Fibroblast of gingiva (primary cell): ENCODE measurements around the gene CDH23.
"Not testable (repeated sequence)": the region's sequence is repeated elsewhere in the genome, so short reads cannot be mapped to it uniquely, and the experiment has no call there.

ENCODE experiments used
- DNase-seq: peaks from one replicate; pipeline ENCODE4 v3.0.0-alpha.2; 2011; ENCODE audit warnings: low read depth

Gene CDH23

DNA sequence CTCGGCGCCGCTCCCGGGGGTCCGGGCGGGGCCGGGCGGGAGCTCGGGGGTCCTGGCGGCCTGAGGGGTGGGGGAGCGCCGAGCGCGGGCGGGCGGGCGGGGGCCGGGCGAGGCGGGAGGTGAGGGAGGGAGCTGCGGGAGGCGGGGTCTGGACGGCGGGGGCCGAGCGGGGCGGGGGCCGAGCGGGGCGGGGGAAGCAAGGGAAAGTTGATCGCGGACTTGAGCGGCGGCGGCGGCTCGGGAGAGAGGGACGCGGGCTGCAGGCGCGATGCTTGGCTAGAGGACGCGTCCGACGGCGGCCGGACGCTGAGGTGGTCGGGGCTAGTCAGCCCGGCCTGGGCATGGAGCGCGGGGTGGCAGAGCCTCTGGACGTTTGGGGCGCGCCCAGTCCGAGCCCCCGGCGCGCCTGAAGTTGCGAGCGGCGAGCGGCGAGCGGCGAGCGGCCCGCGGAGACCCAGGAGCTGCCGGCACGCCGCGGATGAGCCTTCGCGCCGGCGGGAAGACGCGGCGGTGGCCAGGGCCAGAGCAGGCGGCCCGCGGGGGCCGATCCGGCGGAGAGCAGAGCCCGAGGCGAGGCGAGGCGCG lies at the start of gene CDH23:
Gene CDH23 (plus strand): TSS at position 210 of the 585 bp plus-strand sequence. CDS start 42,912 bp downstream, outside the sequence.
- no peak for DNase-seq

GRCh38 chr10:71347587-71348395 lies 48.9 kb upstream of the CDH23 start:
- no peak for DNase-seq

GRCh38 chr10:71348850-71349249 lies 47.9 kb upstream of the CDH23 start:
- DNase-seq: no peak

DNA sequence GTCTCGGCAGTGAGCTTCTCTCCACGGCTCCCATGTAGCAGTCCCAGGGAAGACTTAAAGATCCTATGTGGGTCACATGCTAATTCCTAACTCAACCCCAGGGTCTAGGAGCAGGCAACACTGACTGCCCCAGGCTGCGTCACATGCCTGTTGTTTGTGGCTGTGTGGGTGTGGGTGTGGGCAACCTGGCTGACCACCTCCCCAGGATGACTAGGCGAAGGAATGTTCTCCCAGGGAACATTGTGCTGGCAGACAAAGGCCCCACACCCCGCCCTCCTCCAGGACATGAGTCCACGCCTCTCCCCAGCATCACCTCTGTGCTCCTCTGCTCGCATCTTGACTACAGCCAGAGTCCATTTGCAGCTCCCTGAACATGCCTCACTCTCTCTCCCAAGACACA lies 47.3 kb upstream of the CDH23 start:
- DNase-seq: no peak

DNA sequence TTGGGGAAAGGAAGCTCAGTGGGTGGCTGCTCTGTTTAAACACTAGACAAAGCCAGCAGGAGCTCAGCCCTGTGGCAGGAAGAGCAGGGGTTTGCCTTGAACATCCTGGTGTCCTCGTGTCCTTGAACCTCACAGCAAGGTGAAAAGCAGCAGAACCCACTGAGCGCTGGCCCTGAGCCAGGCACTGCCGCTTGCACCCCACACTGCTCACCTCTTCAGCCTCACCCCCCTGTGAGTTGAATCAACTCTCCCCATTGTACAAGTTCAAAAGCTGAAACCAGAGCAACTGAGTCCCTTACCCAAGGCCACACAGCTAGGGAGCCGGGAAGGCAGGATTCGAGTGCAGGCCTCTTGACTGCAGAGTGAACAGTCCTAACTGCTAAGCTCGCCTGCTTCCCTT lies 45.6 kb upstream of the CDH23 start:
- no peak for DNase-seq

GRCh38 chr10:71351628-71352319 lies 44.9 kb upstream of the CDH23 start:
- DNase-seq: no peak

DNA sequence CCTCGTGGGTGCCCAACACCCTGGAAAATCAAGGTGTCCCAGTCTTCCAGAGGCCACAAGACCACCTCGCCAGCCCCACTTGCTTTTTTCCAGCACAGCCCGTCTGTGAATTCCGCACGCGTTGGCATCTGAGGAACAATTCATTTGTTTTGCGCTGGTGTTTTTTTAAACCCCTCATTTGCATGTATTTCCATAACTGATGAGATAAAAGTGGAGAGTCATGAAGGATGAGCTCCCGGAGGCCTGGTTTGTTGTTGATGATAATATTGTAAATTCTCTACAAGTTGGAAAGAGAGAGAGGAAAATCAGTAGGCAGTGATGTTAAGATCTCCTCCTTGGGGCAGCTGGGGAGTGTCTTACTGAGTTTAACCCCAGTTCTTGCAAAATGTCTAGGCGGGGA lies 43.1 kb upstream of the CDH23 start:
- no peak for DNase-seq

- no peak for DNase-seq
These were observed 41.9 kb upstream of the CDH23 start for GRCh38 chr10:71354776-71355175.

DNA sequence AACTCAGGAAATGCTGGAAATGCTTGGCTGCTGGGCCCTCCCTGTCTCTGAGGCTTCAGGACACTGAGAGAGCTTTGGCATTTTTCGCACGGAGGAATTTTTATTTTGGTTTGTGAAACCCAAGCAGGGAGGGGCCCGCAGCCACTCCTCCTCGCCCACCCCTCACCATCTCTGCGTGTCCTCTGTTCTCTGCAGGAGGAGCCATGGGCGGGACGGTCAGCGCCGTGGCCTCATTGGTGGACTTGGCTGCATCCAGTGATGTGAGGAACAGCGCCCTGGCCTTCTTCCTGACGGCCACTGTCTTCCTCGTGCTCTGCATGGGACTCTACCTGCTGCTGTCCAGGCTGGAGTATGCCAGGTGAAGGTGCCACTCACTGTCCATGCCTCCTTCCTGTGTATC lies 40.8 kb upstream of the CDH23 start:
- no peak for DNase-seq

DNA sequence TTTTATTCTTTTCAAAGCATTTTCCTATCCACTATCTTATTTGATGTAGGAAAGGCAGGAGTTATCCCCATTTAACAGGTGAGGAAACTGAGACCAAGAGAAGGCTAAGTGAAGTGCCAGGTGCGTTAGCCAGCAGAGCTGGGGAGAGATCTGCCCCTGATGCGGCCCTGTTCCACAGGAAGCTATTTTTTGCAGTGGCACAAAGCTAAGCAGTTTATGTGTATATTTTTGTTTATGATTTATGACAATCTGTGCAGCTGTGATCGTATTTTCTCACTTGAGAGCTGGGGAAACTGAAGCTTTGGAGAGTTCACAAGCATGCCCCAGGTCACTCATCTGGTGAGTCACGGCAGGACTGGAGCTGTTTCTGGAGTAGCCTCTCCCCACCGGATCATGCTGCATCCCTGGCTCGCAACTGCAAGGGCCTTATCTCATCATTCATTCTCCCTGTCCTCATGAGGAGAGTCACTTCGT lies 38.9 kb upstream of the CDH23 start:
- no peak for DNase-seq

DNA sequence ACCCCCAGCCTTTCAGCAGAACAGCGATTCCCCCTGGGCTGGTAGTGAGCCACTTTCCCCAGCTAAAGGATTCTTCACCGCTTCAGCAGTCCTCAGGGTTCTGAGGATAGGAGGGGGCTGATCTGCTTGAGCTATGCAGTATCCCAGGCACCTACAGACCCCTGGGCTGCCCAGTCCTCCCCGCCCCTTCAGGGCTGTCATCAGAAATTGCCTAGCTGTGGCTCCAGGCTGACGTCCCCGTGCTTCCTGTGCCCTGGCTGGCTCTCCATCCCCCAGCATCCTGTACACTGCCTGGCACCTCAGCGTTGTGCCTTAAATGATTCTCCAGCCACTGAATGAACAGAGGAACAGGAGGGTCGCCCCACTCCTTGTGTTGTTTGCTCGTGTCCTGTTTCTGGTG lies 38.4 kb upstream of the CDH23 start:
- DNase-seq: no peak

GRCh38 chr10:71358906-71359305 lies 37.8 kb upstream of the CDH23 start:
- not testable (repeated sequence) for DNase-seq

GRCh38 chr10:71359364-71360046 lies 37.2 kb upstream of the CDH23 start:
- DNase-seq: no peak

DNA sequence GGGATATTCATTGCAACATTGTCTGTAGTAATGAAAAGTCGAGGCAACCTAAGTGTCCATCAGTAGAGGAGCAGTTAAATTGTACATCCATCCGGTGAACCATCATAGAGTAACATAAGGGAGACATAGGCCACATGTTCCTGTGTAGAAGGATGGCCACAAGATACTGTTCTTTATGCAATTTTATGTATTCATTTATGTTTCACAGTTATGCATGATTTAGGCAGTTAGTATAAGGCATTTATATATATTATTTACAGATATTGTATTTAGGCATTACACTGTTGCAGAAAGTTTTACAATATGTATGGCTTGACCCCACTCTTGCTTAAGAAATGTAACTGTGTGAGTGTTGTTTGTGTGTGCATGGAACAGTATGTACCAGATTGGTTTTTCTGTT lies 36.0 kb upstream of the CDH23 start:
- no peak for DNase-seq

- no peak for DNase-seq
These were observed 35.1 kb upstream of the CDH23 start for GRCh38 chr10:71361581-71361980.

DNA sequence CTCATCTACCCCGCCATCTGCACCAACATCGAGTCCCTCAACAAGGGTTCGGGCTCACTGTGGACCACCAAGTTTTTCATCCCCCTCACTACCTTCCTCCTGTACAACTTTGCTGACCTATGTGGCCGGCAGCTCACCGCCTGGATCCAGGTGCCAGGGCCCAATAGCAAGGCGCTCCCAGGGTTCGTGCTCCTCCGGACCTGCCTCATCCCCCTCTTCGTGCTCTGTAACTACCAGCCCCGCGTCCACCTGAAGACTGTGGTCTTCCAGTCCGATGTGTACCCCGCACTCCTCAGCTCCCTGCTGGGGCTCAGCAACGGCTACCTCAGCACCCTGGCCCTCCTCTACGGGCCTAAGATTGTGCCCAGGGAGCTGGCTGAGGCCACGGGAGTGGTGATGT lies 34.6 kb upstream of the CDH23 start:
- no peak for DNase-seq

GRCh38 chr10:71363936-71364335 lies 32.8 kb upstream of the CDH23 start:
- DNase-seq: no peak

GRCh38 chr10:71365366-71365765 lies 31.4 kb upstream of the CDH23 start:
- no peak for DNase-seq

- DNase-seq: no peak
These were observed 30.0 kb upstream of the CDH23 start for GRCh38 chr10:71366690-71367089.

GRCh38 chr10:71367271-71367670 lies 29.4 kb upstream of the CDH23 start:
- DNase-seq: no peak

DNA sequence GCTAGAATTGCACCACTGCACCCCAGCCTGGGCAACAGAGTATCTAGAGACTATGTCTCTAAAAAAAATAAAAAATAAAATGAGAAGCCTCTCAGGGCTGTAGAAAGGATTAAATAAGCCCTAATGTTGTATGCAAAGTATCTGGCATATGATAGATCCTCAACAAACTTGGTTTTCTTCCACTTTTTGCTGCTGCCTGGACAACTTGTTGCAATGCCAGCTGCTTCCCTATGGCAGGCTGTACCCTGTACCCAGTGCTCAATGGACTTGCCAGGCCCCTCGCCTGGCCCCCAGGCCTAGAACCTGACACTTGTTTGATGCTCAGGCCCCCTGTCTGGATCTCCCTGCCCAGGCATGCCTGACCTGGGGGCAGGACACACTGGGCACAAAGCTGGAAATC lies 28.5 kb upstream of the CDH23 start:
- DNase-seq: no peak

DNA sequence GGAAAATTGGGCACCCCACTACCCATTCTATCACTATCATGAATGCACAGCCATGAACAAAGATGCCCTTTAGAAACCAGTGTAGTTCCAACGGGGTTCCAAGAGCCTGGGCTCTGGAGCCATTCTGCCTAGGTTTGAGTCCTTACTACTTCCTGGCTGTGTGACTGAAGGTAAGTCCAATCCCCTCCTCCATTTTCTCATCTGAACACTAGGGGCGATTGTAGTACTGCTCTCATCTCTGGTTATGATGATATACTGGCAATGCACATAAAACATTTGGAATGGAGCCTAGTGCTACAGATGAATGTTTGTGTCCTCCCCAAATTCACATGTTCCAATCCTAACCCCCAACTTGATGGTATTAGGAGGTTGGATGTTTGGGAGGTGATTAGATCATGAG lies 28.1 kb upstream of the CDH23 start:
- DNase-seq: no peak

DNA sequence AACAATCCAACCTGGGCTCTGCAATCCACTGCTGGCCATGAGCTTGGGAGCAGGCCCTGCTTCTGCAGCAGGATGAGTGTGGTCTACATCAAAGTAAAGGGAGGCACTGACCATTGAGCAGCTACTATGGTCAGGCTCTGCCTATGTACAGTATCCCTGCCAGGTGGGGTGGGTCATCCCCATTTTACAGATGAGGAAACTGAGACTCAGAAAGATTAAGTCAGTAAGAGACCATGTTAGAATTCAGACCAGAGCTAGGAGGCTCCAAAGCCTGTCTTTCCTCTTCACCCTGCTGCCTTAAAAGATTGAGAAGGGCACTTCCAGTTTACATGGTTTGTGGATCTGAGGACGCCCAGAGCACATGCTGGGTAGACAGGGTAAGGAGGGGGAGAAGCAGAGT lies 27.1 kb upstream of the CDH23 start:
- DNase-seq: no peak
